HG02938 (cell line): ENCODE measurements around the gene UVRAG.

Experiments
- ATAC-seq: cut with Tn5 transposase; IDR thresholded peaks from one replicate; pipeline ENCODE4 v1.9.1; 2021; ENCODE audit warnings: mild to moderate bottlenecking, moderate library complexity; ENCODE audit not compliant: unreplicated experiment

The UVRAG gene

GRCh38 chr11:75814677-75815344 is at the start of gene UVRAG:
UVRAG (plus strand) TSS chr11:75815210; CDS start chr11:75815408, 198 bp downstream.
- ATAC-seq = peak; percentile 81

GRCh38 chr11:75766443-75767227 is 48.4 kb upstream of the UVRAG start:
- ATAC-seq = no peak

- no peak for ATAC-seq
Measured at GRCh38 chr11:75767228-75767572, 47.8 kb upstream of the UVRAG start.

GRCh38 chr11:75767793-75768111 is 47.3 kb upstream of the UVRAG start:
- ATAC-seq = no peak

GRCh38 chr11:75768112-75768908 is 46.7 kb upstream of the UVRAG start, which contains the start of gene DGAT2:
DGAT2 (plus strand) TSS chr11:75768778; CDS start chr11:75768992, 214 bp downstream.
- peak; percentile 66 for ATAC-seq

GRCh38 chr11:75768909-75769771 is 45.9 kb upstream of the UVRAG start:
- ATAC-seq = no peak

- ATAC-seq = no peak
Measured at GRCh38 chr11:75770102-75770501, 44.9 kb upstream of the UVRAG start.

- no peak for ATAC-seq
Measured at GRCh38 chr11:75771646-75772410, 43.2 kb upstream of the UVRAG start.

- peak; percentile 81 for ATAC-seq
Measured at GRCh38 chr11:75773595-75774353, 41.2 kb upstream of the UVRAG start.

- no peak for ATAC-seq
Measured at GRCh38 chr11:75775056-75775455, 40.0 kb upstream of the UVRAG start.

- ATAC-seq = no peak
Measured at GRCh38 chr11:75776546-75776945, 38.5 kb upstream of the UVRAG start.

GRCh38 chr11:75777461-75778110 is 37.4 kb upstream of the UVRAG start:
- ATAC-seq = no peak

GRCh38 chr11:75778962-75779361 is 36.0 kb upstream of the UVRAG start:
- ATAC-seq = no peak

GRCh38 chr11:75779960-75780359 is 35.0 kb upstream of the UVRAG start:
- ATAC-seq = no peak

- no peak for ATAC-seq
Measured at GRCh38 chr11:75780888-75781287, 34.1 kb upstream of the UVRAG start.

GRCh38 chr11:75781296-75781695 is 33.7 kb upstream of the UVRAG start:
- ATAC-seq = no peak

GRCh38 chr11:75781831-75782230 is 33.2 kb upstream of the UVRAG start:
- no peak for ATAC-seq

- ATAC-seq = no peak
Measured at GRCh38 chr11:75782540-75783263, 32.3 kb upstream of the UVRAG start.
